HCT116 (cell line): ENCODE data around the gene CXXC5.

ENCODE experiments used
- CEBPB ChIP-seq: IDR thresholded peaks from 2 replicates; pipeline ENCODE4 v1.6.1; 2012; ENCODE audit warnings: low read depth
- EZH2 ChIP-seq: fragments of 200-600 bp; sonication (generic); IDR thresholded peaks from 2 replicates; pipeline ENCODE4 v1.6.1; 2017; ENCODE audit warnings: antibody characterized with exemption, mixed run types
- EZH2phosphoT487 ChIP-seq: fragments of 200-600 bp; IDR thresholded peaks from 2 replicates; pipeline ENCODE4 v1.6.1; 2018; ENCODE audit warnings: antibody characterized with exemption, borderline replicate concordance
- JUND ChIP-seq: IDR thresholded peaks from 2 replicates; pipeline ENCODE4 v1.6.1; 2012
- MAX ChIP-seq: IDR thresholded peaks from 2 replicates; pipeline ENCODE4 v1.6.1; 2012
- POLR2A ChIP-seq: IDR thresholded peaks from 2 replicates; pipeline ENCODE4 v1.7.0; 2011; ENCODE audit warnings: borderline replicate concordance; ENCODE audit not compliant: insufficient read depth, insufficient read length; ENCODE audit errors: extremely low read depth
- POLR2AphosphoS5 ChIP-seq: IDR thresholded peaks from 2 replicates; pipeline ENCODE4 v1.6.1; 2011; ENCODE audit warnings: mild to moderate bottlenecking, low read depth, low read length, moderate library complexity
- RAD21 ChIP-seq: IDR thresholded peaks from 2 replicates; pipeline ENCODE4 v1.6.1; 2012; ENCODE audit warnings: low read depth, mild to moderate bottlenecking
- SIN3A ChIP-seq: IDR thresholded peaks from 2 replicates; pipeline ENCODE4 v1.6.1; 2012; ENCODE audit warnings: low read depth
- SP1 ChIP-seq: IDR thresholded peaks from 2 replicates; pipeline ENCODE4 v1.6.1; 2012; ENCODE audit warnings: low read depth
- YY1 ChIP-seq: IDR thresholded peaks from 2 replicates; pipeline ENCODE4 v1.6.1; 2011; ENCODE audit warnings: low read length, low read depth, moderate library complexity, mild to moderate bottlenecking; ENCODE audit not compliant: insufficient replicate concordance; ENCODE audit errors: extremely low read depth
- ZBTB33 ChIP-seq: IDR thresholded peaks from 2 replicates; pipeline ENCODE4 v1.6.1; 2011; ENCODE audit warnings: mild to moderate bottlenecking, low read length, moderate library complexity; ENCODE audit not compliant: insufficient replicate concordance; ENCODE audit errors: extremely low read depth
- ZNF274 ChIP-seq: fragments of 200-500 bp; sonication (Bioruptor generic); IDR thresholded peaks from 2 replicates; pipeline ENCODE4 v1.6.1; 2014; ENCODE audit warnings: mild to moderate bottlenecking, low read depth, low read length, inconsistent platforms
- TF ChIP-seq, protein P1 (sequence below), 3 experiments: fragments of 200-600 bp in 1 of 3; sonication (generic) in 1 of 3; IDR thresholded peaks in 2 of 3; conservative IDR thresholded peaks in 1 of 3; 2 replicates each; pipeline ENCODE4 v1.5.1; 2012 to 2017; ENCODE audit warnings: low read depth in 2 of 3, low read length in 2 of 3, antibody characterized with exemption in 1 of 3, borderline replicate concordance in 1 of 3, control low read depth in 1 of 3, mild to moderate bottlenecking in 1 of 3, mixed read lengths in 1 of 3, mixed run types in 1 of 3, moderate library complexity in 1 of 3; ENCODE audit not compliant: insufficient read depth in 1 of 3

- TF ChIP-seq POLR2AphosphoS5 (no peak), ZNF274 (no peak), RAD21 (no peak), SP1 (no peak), MAX (no peak), SIN3A (no peak), EZH2phosphoT487 (no peak), YY1 (no peak), EZH2 (no peak), POLR2A (no peak), JUND (no peak), CEBPB (no peak), ZBTB33 (no peak)
- TF ChIP-seq, protein P1, sequence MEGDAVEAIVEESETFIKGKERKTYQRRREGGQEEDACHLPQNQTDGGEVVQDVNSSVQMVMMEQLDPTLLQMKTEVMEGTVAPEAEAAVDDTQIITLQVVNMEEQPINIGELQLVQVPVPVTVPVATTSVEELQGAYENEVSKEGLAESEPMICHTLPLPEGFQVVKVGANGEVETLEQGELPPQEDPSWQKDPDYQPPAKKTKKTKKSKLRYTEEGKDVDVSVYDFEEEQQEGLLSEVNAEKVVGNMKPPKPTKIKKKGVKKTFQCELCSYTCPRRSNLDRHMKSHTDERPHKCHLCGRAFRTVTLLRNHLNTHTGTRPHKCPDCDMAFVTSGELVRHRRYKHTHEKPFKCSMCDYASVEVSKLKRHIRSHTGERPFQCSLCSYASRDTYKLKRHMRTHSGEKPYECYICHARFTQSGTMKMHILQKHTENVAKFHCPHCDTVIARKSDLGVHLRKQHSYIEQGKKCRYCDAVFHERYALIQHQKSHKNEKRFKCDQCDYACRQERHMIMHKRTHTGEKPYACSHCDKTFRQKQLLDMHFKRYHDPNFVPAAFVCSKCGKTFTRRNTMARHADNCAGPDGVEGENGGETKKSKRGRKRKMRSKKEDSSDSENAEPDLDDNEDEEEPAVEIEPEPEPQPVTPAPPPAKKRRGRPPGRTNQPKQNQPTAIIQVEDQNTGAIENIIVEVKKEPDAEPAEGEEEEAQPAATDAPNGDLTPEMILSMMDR (IDR thresholded peaks at IDR 0.05 in 2 of 3, conservative IDR thresholded peaks at IDR 0.05 in 1 of 3; ENCODE audit: borderline replicate concordance in 1 of 3, insufficient read depth in 1 of 3, low read depth in 2 of 3, low read length in 2 of 3), result no peak
These were observed 29.0 kb downstream of the CXXC5 start for GRCh38 chr5:139676951-139677735.
